Measurements from ENCODE around the gene UNC79. TPM values are rescaled to one million over a fixed set of nuclear protein-coding genes. Genes with fewer than 3 reads are reported as not detected.

UNC79 gene
- total RNA-seq, 1 experiment from 2014 or later, result 0.05 TPM

DNA sequence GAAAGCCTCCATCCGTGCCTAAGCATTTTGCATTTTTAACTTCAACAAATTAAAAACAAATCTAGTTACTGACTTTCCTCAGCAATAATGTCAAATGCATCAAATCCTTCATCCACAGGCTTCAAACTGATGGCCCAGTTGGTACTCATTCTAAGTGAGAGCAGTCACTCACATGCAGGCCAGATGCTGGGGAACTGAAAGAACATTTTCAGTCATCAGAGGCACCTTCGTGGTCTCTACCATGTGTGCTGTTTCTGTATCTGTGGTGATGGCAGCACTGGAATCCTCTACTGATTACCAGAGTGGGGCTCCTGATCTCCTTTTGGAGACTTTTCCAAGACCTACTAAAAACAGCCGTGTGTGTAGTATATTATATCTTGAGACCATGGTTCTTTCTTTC lies 212.4 kb downstream of the UNC79 start:
- ATAC-seq, result no peak
- BruUV-seq (replicated peaks), result no TSS peak
- DNase-seq (ENCODE audit: low read depth, low spot score), result no peak
- Histone ChIP-seq H3K9me3 (ENCODE audit: control insufficient read depth, insufficient read depth, low read depth, low read length) (no peaks in the 10 kb centered on the region), H3K4me3 (ENCODE audit: low read depth in 2 of 2, low read length in 2 of 2) (no peak overlapping the region), H3K27me3 (ENCODE audit: control insufficient read depth, insufficient read depth, low read length) (peaks cover 12% of the 10 kb centered on the region), H3K27ac (ENCODE audit: low read length) (no peak overlapping the region), H3K36me3 (ENCODE audit: control insufficient read depth, insufficient read depth, low read length) (no peaks in the 10 kb centered on the region), H3K4me1 (ENCODE audit: control insufficient read depth, insufficient read depth, low read length) (no peaks in the 10 kb centered on the region)
- TF ChIP-seq, protein P1, sequence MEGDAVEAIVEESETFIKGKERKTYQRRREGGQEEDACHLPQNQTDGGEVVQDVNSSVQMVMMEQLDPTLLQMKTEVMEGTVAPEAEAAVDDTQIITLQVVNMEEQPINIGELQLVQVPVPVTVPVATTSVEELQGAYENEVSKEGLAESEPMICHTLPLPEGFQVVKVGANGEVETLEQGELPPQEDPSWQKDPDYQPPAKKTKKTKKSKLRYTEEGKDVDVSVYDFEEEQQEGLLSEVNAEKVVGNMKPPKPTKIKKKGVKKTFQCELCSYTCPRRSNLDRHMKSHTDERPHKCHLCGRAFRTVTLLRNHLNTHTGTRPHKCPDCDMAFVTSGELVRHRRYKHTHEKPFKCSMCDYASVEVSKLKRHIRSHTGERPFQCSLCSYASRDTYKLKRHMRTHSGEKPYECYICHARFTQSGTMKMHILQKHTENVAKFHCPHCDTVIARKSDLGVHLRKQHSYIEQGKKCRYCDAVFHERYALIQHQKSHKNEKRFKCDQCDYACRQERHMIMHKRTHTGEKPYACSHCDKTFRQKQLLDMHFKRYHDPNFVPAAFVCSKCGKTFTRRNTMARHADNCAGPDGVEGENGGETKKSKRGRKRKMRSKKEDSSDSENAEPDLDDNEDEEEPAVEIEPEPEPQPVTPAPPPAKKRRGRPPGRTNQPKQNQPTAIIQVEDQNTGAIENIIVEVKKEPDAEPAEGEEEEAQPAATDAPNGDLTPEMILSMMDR (IDR thresholded peaks at IDR 0.05), result no peak
- TF ChIP-seq TCF7L2 (IDR thresholded peaks at IDR 0.05; ENCODE audit: low read depth, low read length), result no peak
- ChIA-PET CTCF (no interaction called here), POLR2A (no interaction called here)
- intact Hi-C loops (cut with micrococcal nuclease; ENCODE audit: unreplicated experiment) (no loop called here), in situ Hi-C loops (cut with HindIII; ENCODE audit: low pct_unique_long_range_greater_than_20kb, low sequenced_read_pairs) (no loop called here)

DNA sequence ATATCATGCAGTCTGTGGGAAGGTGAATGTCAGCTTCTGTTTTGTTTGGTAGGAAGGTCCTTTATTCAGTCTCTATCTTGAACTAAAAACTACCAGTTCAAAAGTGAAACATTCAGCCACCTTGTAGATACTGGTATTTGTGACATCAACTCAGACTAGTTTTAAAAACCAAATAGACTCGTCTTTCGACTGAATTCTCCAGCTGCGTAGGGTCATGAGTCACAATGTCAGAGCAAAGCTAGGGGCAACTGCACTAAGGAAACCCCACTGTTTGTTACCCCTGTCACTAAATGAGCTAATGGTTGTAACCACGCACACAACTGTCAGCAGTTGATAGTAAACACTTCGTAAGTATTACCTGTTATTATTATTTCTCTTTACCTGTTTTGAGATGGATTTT lies 212.9 kb downstream of the UNC79 start:
- BruUV-seq (replicated peaks), result no TSS peak
- ChIA-PET POLR2A (no interaction called here), CTCF (no interaction called here)
- no peak for ATAC-seq
- intact Hi-C loops (cut with micrococcal nuclease; ENCODE audit: unreplicated experiment) (no loop called here), in situ Hi-C loops (cut with HindIII; ENCODE audit: low pct_unique_long_range_greater_than_20kb, low sequenced_read_pairs) (no loop called here)
- TF ChIP-seq SIN3A (IDR thresholded peaks at IDR 0.05; ENCODE audit: borderline replicate concordance, insufficient read depth, low read depth, low read length) (no peak), TCF7L2 (IDR thresholded peaks at IDR 0.05; ENCODE audit: low read depth, low read length) (no peak)
- no peaks in the 10 kb centered on the region for H3K9me3 ChIP-seq (ENCODE audit: control insufficient read depth, insufficient read depth, low read depth, low read length)
- no peak overlapping the region for H3K27ac ChIP-seq (ENCODE audit: low read length)
- H3K36me3 ChIP-seq (ENCODE audit: control insufficient read depth, insufficient read depth, low read length), result no peaks in the 10 kb centered on the region
- no peaks in the 10 kb centered on the region for H3K4me1 ChIP-seq (ENCODE audit: control insufficient read depth, insufficient read depth, low read length)
- no peak overlapping the region for H3K4me3 ChIP-seq (ENCODE audit: low read depth in 2 of 2, low read length in 2 of 2)
- peaks cover 12% of the 10 kb centered on the region for H3K27me3 ChIP-seq (ENCODE audit: control insufficient read depth, insufficient read depth, low read length)
- no peak for DNase-seq (ENCODE audit: low read depth, low spot score)

DNA sequence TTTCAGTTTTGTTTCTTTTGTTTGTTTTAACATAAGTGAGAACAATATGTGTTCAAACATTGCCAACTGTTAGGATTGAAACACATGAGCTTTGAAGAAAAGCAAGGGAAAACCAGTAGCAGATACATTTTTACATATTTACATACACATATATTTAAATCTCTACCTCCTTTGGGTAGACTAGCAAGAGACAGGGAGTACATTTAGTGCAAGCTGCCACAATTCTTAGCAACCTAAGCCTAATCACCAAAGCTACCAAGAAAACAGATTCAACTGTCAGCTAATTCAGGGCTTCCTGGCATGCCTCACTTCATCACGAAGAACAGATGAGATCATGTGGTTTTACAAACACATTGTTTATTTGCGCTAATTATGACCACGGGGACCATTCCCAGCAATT lies 214.5 kb downstream of the UNC79 start:
- BruUV-seq (replicated peaks), result no TSS peak
- TF ChIP-seq, protein P2, sequence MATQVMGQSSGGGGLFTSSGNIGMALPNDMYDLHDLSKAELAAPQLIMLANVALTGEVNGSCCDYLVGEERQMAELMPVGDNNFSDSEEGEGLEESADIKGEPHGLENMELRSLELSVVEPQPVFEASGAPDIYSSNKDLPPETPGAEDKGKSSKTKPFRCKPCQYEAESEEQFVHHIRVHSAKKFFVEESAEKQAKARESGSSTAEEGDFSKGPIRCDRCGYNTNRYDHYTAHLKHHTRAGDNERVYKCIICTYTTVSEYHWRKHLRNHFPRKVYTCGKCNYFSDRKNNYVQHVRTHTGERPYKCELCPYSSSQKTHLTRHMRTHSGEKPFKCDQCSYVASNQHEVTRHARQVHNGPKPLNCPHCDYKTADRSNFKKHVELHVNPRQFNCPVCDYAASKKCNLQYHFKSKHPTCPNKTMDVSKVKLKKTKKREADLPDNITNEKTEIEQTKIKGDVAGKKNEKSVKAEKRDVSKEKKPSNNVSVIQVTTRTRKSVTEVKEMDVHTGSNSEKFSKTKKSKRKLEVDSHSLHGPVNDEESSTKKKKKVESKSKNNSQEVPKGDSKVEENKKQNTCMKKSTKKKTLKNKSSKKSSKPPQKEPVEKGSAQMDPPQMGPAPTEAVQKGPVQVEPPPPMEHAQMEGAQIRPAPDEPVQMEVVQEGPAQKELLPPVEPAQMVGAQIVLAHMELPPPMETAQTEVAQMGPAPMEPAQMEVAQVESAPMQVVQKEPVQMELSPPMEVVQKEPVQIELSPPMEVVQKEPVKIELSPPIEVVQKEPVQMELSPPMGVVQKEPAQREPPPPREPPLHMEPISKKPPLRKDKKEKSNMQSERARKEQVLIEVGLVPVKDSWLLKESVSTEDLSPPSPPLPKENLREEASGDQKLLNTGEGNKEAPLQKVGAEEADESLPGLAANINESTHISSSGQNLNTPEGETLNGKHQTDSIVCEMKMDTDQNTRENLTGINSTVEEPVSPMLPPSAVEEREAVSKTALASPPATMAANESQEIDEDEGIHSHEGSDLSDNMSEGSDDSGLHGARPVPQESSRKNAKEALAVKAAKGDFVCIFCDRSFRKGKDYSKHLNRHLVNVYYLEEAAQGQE (IDR thresholded peaks at IDR 0.05; ENCODE audit: insufficient read depth in 1 of 2, low read depth in 2 of 2, low read length in 1 of 2), result no peak
- TF ChIP-seq, protein P1 (IDR thresholded peaks at IDR 0.05), result no peak
- TF ChIP-seq POLR2AphosphoS5 (IDR thresholded peaks at IDR 0.05; ENCODE audit: low read depth, low read length) (no peak), SIN3A (IDR thresholded peaks at IDR 0.05; ENCODE audit: borderline replicate concordance, insufficient read depth, low read depth, low read length) (no peak), TCF7L2 (IDR thresholded peaks at IDR 0.05; ENCODE audit: low read depth, low read length) (no peak)
- H3K36me3 ChIP-seq (ENCODE audit: control insufficient read depth, insufficient read depth, low read length), result no peaks in the 10 kb centered on the region
- intact Hi-C loops (cut with micrococcal nuclease; ENCODE audit: unreplicated experiment) (no loop called here), in situ Hi-C loops (cut with HindIII; ENCODE audit: low pct_unique_long_range_greater_than_20kb, low sequenced_read_pairs) (no loop called here)
- H3K9me3 ChIP-seq (ENCODE audit: control insufficient read depth, insufficient read depth, low read depth, low read length), result no peaks in the 10 kb centered on the region
- ChIA-PET CTCF (no interaction called here), POLR2A (no interaction called here)
- H3K4me1 ChIP-seq (ENCODE audit: control insufficient read depth, insufficient read depth, low read length), result no peaks in the 10 kb centered on the region
- H3K4me3 ChIP-seq (ENCODE audit: low read depth in 2 of 2, low read length in 2 of 2), result no peak overlapping the region
- H3K27ac ChIP-seq (ENCODE audit: low read length), result no peak overlapping the region
- ATAC-seq (no peak), DNase-seq (ENCODE audit: low read depth, low spot score) (no peak)
- H3K27me3 ChIP-seq (ENCODE audit: control insufficient read depth, insufficient read depth, low read length), result peaks cover 3% of the 10 kb centered on the region; the same call in 1 of the 2 replicates
